ENCODE results near the gene RAC3. TPM values are rescaled to one million over a fixed set of nuclear protein-coding genes. Genes with fewer than 3 reads are reported as not detected.
"Not testable (repeated sequence)": the region's sequence is repeated elsewhere in the genome, so short reads cannot be mapped to it uniquely, and the experiment has no call there.

Gene RAC3
- total RNA-seq, 1 experiment from 2014 or later, result 9.9 TPM

- Histone ChIP-seq H3K27me3 (replicated peaks) (no peaks in the 10 kb centered on the region), H3K4me3 (no peak overlapping the region; the same call in 1 of the 2 replicates), H3K27ac (no peak overlapping the region), H3K4me1 (replicated peaks) (peaks cover 21% of the 10 kb centered on the region), H3K36me3 (peaks cover 19% of the 10 kb centered on the region), H3K9me3 (replicated peaks) (no peaks in the 10 kb centered on the region)
- DNase-seq (ENCODE audit: low read depth in 1 of 2, low spot score in 2 of 2), result no peak
These were observed 1.4 kb upstream of the RAC3 start for GRCh38 chr17:82029990-82030469.

GRCh38 chr17:82030470-82031302 lies 792 bp upstream of the RAC3 start:
- Histone ChIP-seq H3K27me3 (replicated peaks) (no peaks in the 10 kb centered on the region), H3K36me3 (peaks cover 26% of the 10 kb centered on the region), H3K4me1 (replicated peaks) (peaks cover 21% of the 10 kb centered on the region), H3K4me3 (peak overlapping the region; percentile 48), H3K27ac (no peak overlapping the region), H3K9me3 (replicated peaks) (no peaks in the 10 kb centered on the region)
- DNase-seq (ENCODE audit: low read depth in 1 of 2, low spot score in 2 of 2), result peak; percentile 83 to 91

- H3K4me1 ChIP-seq (replicated peaks), result peaks cover 31% of the 10 kb centered on the region
- H3K9me3 ChIP-seq (replicated peaks), result no peaks in the 10 kb centered on the region
- peak overlapping the region; percentile 48 for H3K4me3 ChIP-seq
- DNase-seq (ENCODE audit: low read depth in 1 of 2, low spot score in 2 of 2), result no peak
- no peaks in the 10 kb centered on the region for H3K27me3 ChIP-seq (replicated peaks)
- no peak overlapping the region for H3K27ac ChIP-seq
- peaks cover 39% of the 10 kb centered on the region for H3K36me3 ChIP-seq
These were observed 578 bp downstream of the RAC3 start for GRCh38 chr17:82031885-82032627.

- Histone ChIP-seq H3K4me3 (no peak overlapping the region), H3K4me1 (replicated peaks) (peaks cover 37% of the 10 kb centered on the region), H3K27ac (no peak overlapping the region), H3K27me3 (replicated peaks) (no peaks in the 10 kb centered on the region), H3K36me3 (peaks cover 40% of the 10 kb centered on the region), H3K9me3 (replicated peaks) (no peaks in the 10 kb centered on the region)
- DNase-seq (ENCODE audit: low read depth in 1 of 2, low spot score in 2 of 2), result no peak
These were observed 2.0 kb downstream of the RAC3 start for GRCh38 chr17:82033359-82034085.

- no peak overlapping the region for H3K27ac ChIP-seq
These were observed 3.0 kb downstream of the RAC3 start for GRCh38 chr17:82034371-82035011.

GRCh38 chr17:82035488-82035887 lies 4.0 kb downstream of the RAC3 start:
- no peaks in the 10 kb centered on the region for H3K27me3 ChIP-seq (replicated peaks)
- H3K9me3 ChIP-seq (replicated peaks), result no peaks in the 10 kb centered on the region
- H3K27ac ChIP-seq, result no peak overlapping the region
- peaks cover 30% of the 10 kb centered on the region for H3K4me1 ChIP-seq (replicated peaks)
- no peak overlapping the region for H3K4me3 ChIP-seq
- peaks cover 27% of the 10 kb centered on the region for H3K36me3 ChIP-seq
- DNase-seq (ENCODE audit: low read depth in 1 of 2, low spot score in 2 of 2), result no peak

More at GRCh38 chr17:82034371-82035011, 3.0 kb downstream of the RAC3 start:
- H3K27me3 ChIP-seq (replicated peaks), result no peaks in the 10 kb centered on the region
- H3K36me3 ChIP-seq, result peaks cover 36% of the 10 kb centered on the region
- H3K4me1 ChIP-seq (replicated peaks), result peaks cover 37% of the 10 kb centered on the region
- no peak for DNase-seq (ENCODE audit: low read depth in 1 of 2, low spot score in 2 of 2)
- no peak overlapping the region for H3K4me3 ChIP-seq
- no peaks in the 10 kb centered on the region for H3K9me3 ChIP-seq (replicated peaks)

- no peaks in the 10 kb centered on the region for H3K27me3 ChIP-seq (replicated peaks)
- H3K27ac ChIP-seq, result no peak overlapping the region
- H3K36me3 ChIP-seq, result peaks cover 24% of the 10 kb centered on the region
- peaks cover 24% of the 10 kb centered on the region for H3K4me1 ChIP-seq (replicated peaks)
- peak overlapping the region; percentile 55; the same call in 1 of the 2 replicates for H3K4me3 ChIP-seq
- no peak for DNase-seq (ENCODE audit: low read depth in 1 of 2, low spot score in 2 of 2)
- H3K9me3 ChIP-seq (replicated peaks), result no peaks in the 10 kb centered on the region
These were observed 4.6 kb downstream of the RAC3 start for GRCh38 chr17:82035956-82036633.

- Histone ChIP-seq H3K27me3 (replicated peaks) (no peaks in the 10 kb centered on the region), H3K4me1 (replicated peaks) (peaks cover 21% of the 10 kb centered on the region), H3K9me3 (replicated peaks) (no peaks in the 10 kb centered on the region), H3K4me3 (peak overlapping the region; percentile 55), H3K27ac (no peak overlapping the region), H3K36me3 (peaks cover 22% of the 10 kb centered on the region)
- DNase-seq (ENCODE audit: low read depth in 1 of 2, low spot score in 2 of 2), result no peak
These were observed 5.2 kb downstream of the RAC3 start for GRCh38 chr17:82036634-82037091.

- peaks cover 22% of the 10 kb centered on the region for H3K36me3 ChIP-seq
- DNase-seq (ENCODE audit: low read depth in 1 of 2, low spot score in 2 of 2), result peak; percentile 99
- H3K4me3 ChIP-seq, result peak within 1 kb of the TSS; percentile 55
- H3K9me3 ChIP-seq (replicated peaks), result no peaks in the 10 kb centered on the region
- H3K27ac ChIP-seq, result peak within 1 kb of the TSS; percentile 59
- no peaks in the 10 kb centered on the region for H3K27me3 ChIP-seq (replicated peaks)
- peaks cover 16% of the 10 kb centered on the region for H3K4me1 ChIP-seq (replicated peaks)
These were observed 5.8 kb downstream of the RAC3 start, which contains the start of gene DCXR for GRCh38 chr17:82037092-82037888. Gene DCXR (minus strand): TSS chr17:82037697. CDS start chr17:82037682, 15 bp downstream.

GRCh38 chr17:82037889-82038195 lies 6.4 kb downstream of the RAC3 start:
- DNase-seq (ENCODE audit: low read depth in 1 of 2, low spot score in 2 of 2), result no peak
- Histone ChIP-seq H3K27ac (no peak overlapping the region), H3K9me3 (replicated peaks) (no peaks in the 10 kb centered on the region), H3K36me3 (peaks cover 22% of the 10 kb centered on the region), H3K4me3 (peak overlapping the region; percentile 55), H3K4me1 (replicated peaks) (peaks cover 16% of the 10 kb centered on the region), H3K27me3 (replicated peaks) (no peaks in the 10 kb centered on the region)

GRCh38 chr17:82038796-82039409 lies 7.4 kb downstream of the RAC3 start:
- not testable (repeated sequence) for DNase-seq (ENCODE audit: low read depth in 1 of 2, low spot score in 2 of 2)

More at GRCh38 chr17:82038796-82039409, 7.4 kb downstream of the RAC3 start:
- not testable (repeated sequence) for H3K4me3 ChIP-seq; H3K9me3 ChIP-seq (replicated peaks); H3K27ac ChIP-seq; H3K27me3 ChIP-seq (replicated peaks)
- peaks cover 22% of the 10 kb centered on the region for H3K36me3 ChIP-seq
- H3K4me1 ChIP-seq (replicated peaks), result peaks cover 16% of the 10 kb centered on the region

All from SJSA1 (cell line).